ENCODE data around the gene RFC4.

- TF ChIP-seq POU6F1 (CRISPR knock-in tag; IDR thresholded peaks at IDR 0.05; ENCODE audit: borderline replicate concordance, low read depth) (no peak), ZNF565 (CRISPR knock-in tag; conservative IDR thresholded peaks at IDR 0.05; ENCODE audit: low read depth) (no peak)
Observed at GRCh38 chr3:186826410-186826975, 20.2 kb upstream of the RFC4 start.
